Measurements from ENCODE around the gene KLHL8.

DNA sequence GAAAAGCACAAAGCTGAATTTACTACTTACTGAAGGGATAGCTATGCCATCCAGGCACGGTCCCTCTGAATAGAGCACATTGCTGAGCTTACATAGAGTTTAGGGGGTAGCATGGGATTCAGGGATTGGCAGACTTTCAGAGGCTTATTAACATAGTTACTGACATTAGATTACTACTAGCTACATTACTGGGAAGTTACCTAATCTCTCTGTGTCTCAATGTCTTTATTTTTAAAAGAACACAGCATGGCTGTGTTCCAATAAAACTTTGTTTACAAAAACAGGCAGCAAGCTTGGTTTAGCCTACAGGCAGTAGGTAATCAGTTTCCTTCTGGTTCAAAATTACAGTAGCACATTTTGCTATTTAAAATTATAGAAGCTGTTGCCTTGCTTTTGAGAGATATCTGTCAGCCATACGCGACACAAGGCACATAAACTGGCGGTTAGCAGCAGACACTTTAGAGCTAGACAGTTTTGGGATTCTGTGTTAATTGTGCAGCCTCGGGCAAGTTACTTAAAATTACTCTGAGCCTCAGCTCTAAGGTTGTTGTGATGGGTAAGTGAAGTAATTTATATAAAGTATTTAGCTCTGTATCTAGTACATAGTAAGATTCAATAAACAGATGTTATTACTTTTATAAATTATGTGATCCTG is 6.9 kb downstream of the KLHL8 start:
- TF ChIP-seq CTCF (IDR thresholded peaks at IDR 0.05) = no peak
- no peak for TF ChIP-seq POLR2A (IDR thresholded peaks at IDR 0.05)

Data from adrenal gland (tissue), 5 donors.